Activated CD4-positive, alpha-beta T cell treated with anti-CD3 and anti-CD28 coated beads, Interleukin-2, amount 50 U/mL, for 1 hour (primary cell): ENCODE measurements around the gene TFAP2D.

Source experiments
- DNase-seq: peaks from one replicate; pipeline ENCODE4 v3.0.0-alpha.2; 2020

Gene TFAP2D

DNA sequence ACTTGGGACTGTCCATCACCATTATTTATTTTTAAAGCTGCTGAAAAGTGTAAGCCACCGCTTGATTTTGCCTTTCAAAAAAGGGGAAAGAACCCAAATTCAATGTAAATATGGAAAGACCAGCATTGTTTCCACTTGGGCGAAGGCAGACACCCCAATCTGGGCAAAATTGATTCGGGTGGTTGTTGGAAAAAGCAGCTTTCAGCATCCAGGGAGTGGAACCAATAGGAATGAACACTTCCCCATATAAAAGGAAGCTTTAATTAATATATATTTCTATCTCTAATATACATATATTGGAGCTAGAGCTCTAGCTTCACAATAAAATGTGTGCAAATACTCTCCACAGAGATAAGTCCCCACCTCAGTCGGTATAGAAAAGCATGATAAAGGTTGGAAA lies at the start of gene TFAP2D:
Gene TFAP2D (plus strand): TSS at position 301 of the 400 bp plus-strand sequence. CDS start 530 bp downstream, outside the sequence.
- no peak for DNase-seq

DNA sequence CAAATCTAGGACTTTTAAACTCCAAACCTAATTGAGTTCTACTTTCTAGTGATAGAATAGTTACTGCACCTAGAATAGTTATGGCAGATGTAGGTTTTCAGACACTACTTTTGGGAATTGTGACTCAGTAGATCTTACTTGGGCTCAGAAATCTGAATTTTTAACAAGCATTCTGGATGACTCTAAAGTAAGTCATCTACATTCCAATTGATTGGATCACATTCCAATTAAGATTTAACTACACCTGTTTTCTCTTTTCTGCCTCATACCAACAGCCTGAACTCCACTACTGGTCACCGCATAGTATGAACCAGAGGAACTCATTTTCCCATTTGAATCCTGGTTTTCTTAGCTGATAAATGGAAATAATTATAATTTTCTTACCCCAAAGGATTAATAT lies 49.5 kb upstream of the TFAP2D start:
- DNase-seq = no peak

DNA sequence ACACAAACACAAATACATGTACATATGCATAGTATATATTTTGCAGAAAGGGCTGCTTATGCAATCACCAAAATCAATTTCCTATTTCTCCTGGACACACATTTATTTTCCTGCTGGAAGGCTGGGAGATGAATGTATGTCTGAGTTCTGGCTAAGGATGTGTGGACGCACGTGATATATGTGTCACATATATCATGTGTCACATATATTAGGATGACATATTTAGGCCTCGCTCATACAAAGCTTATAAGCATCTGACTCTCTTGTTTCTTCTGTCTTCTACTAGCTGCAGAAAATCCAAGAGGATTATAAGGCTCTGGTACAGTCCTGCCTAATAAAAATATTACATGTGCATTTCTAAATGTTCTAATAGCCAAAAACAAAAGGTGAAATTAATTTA lies 47.2 kb upstream of the TFAP2D start:
- DNase-seq = no peak

DNA sequence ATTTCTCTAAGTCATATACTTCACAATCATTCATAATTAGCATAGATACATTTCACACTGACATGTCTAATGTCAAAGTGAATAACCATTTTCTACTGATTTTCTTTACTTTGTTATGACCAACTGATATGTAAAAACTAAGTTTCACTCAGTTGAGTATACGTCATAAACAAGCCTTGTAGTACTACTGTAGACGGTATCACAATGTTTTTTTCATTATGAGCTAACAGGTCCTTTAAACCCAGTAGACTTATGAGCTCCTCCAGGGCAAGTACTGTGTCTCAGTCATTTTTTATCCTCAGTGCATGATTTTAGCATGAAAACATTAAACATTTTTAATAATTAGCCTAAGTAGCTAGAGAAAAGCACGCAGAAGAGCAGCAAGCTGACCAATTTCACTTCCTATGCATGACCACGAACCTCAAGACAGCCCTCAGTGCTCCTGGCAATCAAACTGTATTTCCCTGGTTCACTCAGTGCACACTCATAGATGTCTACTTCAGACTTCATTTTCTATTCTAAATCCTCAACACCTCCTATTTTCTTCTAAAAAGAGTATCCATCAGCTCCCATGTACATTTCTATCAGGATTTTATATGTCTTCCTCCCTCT lies 32.0 kb upstream of the TFAP2D start:
- DNase-seq = no peak

DNA sequence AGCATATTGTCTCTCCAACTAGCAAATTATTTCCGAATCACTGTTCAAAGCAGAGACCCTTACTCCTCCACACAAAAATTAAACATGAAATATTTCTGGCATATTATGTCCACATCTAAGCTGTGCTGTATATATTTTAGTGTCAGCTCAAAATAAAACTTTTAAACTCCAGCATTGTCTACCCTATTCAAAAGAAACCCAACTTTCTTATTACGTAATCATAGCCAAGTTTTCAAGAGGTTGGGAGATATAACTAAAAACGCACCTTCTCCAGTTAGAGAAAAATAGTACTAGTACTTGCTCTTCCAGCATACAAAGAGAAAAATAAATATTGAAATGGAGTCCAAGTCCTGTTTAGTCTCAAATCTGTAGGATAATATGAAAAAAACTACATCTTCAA lies 24.1 kb upstream of the TFAP2D start:
- no peak for DNase-seq

DNA sequence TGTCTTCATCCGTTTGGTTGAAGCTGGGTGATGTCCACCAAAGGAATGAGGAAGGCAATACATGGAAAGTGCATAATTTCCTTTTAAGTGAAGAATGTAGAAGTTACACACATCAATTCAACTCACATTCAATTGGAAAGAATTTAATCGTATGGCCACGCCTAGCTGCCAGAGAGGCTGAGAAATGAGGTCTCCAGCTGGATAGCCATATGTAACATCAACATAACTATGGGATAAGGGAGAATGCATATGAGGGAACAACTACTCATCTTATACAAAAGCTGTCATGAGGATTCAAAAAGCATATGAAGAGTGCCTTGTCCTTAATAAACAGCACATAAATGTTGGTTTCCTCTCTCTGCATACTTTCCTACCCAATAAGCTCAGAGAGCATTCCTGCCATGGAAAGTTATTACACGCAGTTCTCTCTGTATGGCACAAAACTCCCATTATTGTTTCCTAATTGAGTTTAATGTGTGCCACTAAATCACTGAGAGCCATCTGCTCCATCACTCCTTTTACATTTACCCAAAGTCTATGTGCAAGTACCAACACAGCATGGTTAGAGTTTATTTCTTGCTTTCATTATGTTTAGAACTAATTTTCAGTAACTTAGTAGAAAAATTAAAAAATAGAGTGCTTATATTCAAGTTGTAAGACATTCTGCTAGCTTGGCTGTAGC lies 21.4 kb upstream of the TFAP2D start:
- DNase-seq = no peak

DNA sequence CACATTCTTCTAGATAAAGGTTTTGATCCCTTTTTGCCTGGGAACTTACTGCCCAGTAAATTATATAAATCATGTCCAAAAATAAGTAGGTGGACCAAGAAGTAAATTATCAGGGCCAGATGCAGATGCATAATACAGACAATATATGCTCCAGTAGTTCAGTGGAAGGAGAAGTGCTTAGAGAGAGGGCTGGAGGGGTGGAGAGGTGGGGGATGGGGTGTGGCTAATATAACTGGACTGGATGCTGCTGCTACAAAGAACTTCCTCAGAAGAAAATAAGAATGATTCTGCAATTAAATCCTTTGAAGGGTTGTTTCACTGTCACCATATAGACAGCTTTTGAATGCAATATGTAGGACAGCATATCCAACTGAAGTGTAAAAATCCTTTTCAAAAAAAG lies 14.8 kb upstream of the TFAP2D start:
- DNase-seq = no peak

DNA sequence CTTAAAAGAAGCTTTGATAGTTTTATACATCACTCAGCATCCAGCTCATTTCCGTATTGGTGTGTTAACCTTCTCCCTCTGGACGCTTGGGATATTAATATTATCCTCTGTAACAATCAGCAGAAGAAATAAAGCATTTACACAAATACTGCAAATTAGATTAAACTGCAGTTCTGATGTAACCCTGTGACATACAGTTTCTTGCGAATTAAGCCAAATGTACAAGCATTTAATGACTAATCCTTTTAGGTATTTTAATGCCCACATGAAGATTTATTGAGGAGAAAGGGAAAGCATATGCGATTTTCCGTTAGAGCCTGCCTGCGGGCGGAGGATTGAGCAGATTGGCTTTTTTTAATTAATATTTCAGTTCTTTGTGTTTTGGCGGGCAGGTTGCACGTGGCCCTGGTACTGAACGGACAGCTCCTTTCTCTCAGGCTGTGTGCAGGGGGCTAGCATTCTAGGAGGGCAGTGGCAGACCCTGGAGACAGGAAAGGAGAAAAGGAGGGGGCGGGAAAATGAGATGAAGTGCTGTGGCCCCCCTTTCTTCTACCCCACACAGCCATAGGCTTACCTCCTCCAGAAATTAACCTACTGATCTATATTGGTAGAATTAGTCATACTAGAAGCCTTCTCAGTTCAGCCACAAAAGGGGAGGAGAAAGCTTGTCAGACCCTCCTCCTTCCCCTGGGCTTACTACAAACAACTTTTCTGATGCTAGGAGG lies 14.1 kb upstream of the TFAP2D start:
- no peak for DNase-seq

DNA sequence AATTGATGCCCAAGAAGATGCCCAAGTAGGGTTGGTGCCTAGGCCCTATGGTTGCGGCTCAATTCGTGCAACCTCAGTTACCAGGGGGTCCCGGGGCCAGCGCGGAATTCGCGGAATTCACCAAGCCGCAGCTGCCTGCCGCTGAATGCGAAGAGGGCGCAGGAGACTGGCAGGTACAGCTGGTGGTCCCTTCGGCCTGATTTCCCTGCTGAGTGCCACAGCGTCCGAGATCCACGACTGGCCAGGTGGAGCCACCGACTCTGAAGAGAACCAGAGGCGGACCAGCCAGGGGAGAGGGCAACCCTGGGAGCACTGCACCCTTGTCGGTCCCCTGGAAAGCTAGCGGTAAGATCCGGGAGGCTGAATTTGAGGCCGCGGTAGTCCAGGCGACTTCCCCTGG lies 6.8 kb upstream of the TFAP2D start:
- DNase-seq = no peak

DNA sequence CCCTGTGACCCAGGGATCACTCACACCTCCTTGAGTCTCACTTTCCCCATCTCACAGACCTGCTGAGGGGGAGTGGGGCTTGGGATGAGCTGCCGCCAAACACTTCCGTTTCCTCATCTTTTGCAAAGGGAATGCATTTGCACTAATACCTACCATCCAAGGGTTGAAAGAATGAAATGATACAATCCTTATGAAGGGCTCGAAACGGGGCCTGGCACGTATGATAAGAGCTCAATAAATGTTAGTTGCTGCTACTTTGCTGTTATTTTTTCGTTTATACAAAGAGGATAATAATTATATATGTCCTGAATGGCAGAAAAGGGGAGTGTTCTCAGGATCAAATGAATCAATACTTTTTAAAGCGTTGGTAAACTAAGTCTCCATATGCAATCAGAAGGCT lies 6.1 kb upstream of the TFAP2D start:
- no peak for DNase-seq

DNA sequence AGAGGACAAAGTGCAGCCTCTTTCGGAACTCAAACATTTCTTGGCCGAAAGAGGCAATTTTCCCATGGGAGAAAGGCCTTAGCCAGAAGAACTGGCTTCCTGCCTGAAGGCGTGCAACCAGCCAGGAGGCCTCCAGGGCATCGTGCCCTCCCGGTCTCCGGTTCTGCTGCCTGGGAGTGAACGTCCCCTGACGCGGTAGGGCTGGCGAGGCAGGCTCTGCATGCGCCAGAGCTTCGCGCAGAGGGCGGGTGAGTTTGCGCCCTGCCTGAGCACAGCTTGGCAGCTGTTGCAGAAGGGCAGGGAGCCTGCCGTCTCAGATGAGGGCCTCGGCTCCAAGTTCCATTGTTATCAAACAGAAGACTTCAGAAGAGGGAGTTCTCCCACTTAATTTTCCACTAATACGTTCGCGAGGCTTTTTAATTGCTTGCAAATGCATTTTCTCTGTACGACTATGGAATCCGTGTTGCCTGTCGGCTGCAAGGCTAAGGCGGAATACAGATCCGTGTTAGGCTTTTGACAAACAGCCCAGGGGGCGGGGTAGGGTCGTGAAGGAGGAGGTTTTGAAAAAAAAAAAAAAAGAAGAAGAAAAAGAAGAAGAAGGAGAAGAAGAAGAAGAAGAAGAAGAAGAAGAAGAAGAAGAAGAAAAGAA lies 5.5 kb upstream of the TFAP2D start:
- DNase-seq = no peak

DNA sequence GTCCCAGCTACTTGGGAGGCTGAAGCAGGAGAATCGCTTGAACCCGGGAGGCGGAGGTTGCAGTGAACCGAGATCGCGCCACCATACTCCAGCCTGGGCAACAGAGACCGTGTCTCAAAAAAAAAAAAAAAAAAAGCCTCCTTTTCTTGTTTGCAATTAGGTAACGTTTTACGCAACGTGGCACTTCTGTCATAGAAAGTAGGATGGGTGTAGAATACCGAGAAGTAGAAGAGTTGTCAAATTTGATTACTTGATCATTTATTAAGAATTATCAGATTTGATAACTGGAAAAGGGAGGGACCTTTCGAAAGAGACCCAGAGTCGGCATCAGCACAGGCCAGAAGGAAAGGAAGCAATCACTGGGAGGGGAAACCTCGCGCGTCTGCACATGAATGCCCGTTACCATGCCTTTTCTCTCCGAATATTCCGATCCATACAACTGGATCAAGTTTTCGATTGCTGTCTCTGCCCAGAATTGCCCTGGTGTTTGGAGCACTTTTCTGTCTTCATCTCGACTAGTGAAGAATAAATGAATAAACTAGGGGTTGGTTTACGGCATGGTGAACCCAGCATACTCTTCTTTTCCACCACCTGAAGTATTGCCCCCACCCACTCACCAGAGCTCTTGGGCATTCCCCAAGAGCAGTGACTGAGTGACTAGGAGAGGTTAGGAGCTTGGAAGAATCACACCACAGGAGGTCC lies 4.5 kb upstream of the TFAP2D start:
- no peak for DNase-seq

DNA sequence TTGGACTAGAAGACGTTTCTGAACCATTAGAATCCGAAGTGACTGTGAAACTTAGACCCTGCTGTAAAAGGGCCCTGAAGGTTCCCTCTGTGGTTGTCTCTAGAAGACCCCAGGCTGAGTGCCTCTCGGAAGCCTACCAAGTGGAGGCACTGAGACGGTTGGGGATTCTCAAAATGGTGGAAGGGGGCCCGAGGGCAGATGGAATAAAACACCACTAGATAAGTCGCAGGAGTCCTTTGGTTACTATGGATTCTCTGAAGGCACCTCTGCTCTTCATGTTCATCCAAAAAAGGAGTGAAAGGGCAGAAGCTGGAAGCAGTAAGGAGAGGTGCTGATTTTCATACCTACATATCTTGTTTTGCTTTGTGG lies 4.0 kb upstream of the TFAP2D start:
- no peak for DNase-seq

DNA sequence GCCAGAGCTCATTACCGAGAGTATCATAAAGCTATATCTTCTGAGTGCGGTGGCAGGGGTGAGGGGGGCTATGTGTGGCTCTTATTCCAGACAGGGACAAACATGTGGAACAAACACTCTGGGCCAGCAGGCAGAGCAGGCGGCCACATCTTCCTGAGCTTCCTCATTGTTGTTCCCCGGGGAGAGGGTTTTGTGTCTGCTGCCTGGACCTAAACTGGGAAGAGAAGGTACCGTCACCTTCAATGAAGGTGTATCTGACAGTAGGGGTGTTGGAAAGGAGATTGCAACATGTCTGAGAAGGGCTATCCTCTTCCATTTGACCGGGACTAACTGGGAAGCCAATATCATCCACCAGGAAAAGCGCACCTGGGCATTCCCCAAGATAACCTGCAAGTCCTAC lies 1.6 kb upstream of the TFAP2D start:
- no peak for DNase-seq

DNA sequence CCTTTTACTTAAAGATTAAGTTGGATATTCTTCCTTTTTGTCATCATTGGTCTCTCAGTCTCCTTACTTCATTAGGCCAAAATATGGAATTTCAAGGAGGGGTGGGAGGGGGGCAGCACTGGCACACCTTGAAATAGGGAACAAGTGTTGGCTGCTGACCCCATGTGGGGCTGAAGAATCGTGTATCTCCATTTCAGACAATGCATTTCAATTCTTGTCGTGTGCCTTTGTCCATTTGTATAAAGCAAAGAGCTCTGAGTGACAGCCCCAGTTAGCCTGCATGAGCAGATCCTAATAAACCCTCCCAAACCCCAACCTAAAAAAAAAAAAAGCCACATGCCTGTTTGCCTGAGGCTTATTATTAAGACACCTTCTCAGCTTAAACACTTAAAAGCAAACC lies 1.0 kb upstream of the TFAP2D start:
- no peak for DNase-seq

DNA sequence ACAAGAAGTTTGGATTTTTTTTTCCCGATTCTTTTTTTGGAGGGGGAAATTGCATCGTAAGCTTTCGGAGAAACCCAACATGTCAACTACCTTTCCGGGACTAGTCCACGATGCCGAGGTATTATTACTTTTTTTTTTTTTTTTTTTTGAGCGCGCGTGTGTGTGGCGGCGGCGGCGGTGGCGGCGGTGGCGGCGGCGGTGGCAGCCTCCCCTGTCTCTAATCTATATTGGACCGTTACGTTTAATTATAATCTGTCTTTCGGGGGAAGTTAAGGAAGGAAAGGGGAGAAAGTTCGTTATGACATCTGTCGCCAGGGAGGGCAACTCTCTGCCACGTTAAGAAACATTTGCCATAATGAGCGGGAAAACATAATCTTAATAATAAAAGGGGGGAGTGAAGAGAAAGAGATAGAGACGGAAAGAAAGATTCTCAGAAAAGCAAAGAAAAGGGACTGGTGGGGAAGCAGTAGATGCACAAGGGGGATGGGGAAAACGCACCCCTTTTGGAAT lies 706 bp downstream of the TFAP2D start:
- DNase-seq = no peak

DNA sequence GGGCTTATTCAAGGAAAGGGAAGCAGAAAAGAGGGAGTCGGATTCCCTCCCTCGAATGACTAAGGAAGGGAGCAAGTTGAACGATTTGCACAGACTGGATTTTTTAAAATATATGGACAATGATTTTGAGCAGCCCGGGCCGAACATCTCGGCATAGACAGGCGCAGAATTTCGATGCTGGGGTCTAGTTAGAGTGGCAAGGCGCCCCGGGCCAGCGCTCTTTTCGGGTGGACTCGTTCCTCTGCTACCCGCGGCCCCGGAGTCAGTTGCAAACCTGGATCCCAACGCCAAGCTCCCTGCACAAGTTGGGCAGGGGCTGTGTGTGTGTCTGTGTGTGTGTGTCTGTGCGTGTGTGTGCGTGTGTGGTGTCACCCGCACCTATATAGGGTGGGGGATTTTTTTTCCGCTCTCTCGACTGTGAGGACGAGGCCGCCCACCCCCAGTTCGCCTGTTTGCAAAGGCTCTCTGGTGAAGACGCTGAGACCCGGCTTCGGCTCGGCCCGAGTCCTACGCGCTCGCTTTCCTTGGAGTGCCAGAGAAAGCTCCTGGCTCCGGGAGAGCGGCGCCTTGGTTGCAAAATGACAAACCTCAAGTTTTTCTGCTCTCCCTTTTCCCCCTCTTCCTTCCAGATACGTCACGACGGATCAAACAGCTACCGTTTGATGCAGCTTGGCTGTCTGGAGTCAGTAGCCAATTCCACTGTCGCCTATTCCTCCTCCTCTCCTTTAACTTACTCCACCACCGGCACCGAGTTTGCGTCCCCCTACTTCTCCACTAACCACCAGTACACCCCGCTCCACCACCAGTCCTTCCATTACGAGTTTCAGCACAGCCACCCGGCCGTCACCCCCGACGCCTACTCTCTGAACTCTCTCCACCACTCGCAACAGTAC lies 1.4 kb downstream of the TFAP2D start:
- DNase-seq = no peak

DNA sequence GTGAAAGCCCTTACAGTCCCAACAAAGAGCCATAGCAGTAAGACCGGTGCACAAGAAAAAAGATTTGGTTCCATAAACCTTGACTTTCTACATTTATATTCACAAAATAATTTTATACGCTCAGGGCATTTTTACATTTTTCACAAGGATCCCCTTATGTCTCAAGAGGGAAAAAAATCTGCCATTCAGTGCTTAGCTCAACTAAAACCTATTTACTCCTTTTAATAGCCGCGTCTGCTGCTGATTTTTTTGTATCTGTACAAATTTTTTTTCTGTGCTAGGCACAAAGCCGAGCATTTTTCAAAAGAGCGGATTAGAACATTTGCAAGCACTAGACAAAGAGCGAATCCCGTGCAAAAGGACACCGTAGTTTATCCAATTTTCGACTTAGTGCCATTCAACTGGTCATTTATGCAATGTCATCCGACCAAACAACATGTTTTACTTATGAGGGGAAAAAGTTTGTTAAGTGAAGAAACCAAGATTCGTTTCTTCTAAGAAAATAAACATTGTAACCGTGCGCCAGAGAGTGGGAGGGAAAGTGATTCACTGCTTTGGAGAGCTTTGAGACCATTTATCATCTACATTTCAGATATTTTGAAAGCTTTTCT lies 3.7 kb downstream of the TFAP2D start:
- DNase-seq = no peak

DNA sequence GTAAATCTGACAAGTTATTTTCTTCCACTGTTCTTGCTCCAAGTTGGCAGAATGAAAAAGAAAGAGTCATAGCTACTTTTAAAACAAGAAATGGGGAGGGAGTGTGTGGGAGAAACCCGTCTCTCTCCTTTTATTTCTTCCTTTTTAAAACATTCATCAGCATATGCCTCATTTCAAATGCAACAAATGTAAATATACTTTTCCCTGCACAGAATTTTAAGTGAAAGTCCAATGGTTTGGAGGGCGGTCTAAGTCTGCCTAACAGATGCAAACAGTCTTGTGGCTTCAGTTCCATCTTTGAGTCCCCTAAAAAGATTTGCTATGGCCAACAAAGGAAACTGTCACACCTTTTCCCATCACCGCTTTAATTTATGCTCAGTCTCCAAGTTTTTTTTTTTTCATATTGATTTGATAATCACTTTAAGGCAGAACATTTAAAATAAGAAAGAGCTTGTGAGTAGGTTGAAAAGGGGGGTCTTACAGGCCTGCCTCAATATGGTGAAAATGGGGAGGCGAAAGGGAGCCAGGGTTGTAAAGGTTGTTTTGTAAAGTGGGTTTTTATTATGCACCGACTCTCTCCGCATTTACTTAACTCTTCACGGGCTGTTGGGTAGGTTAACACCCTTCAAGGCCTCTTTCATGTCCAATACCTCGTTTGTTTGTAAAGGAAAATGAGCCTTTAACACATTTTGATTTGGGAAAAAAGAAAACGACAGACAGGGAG lies 4.6 kb downstream of the TFAP2D start:
- no peak for DNase-seq

DNA sequence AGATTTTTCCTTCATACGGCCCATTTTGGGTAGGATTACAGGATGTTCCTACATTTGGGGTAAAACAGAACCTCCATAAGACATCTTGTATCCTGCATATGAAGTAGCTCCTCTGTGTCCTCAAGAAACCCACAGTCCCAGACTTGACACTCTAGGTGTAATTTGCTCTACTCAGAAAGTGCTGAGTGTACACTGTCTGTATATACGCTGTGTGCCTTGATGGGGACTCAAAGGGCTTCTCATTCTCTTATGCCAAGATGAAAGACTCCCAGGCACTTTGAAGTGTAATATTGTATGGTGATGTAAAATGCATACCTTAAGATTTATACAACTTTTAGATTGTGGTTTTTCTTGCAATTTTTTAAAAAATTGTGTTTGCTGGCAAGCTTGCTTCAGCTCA lies 5.2 kb downstream of the TFAP2D start:
- DNase-seq = no peak

DNA sequence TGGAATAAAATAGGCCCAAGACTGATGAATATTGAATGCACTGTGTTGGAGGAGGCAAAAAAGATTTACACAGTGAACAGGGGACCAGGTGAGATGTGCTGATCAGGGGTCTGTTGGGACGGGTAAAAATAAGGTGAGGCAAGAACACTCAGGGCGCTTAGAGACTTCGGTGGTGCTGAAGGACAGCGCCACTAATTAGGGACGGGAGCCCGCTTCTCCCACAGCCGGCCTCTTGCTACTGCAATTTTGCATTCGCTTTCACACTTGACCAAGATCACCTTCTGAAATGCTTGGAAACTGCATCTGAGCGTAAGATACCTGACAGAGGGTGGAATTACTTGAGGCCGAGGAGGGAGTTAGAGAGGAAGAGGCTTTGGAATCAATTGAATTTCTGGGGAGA lies 7.3 kb downstream of the TFAP2D start:
- DNase-seq = no peak
